Adrenal gland (tissue), 12 donors: ENCODE data around the gene TENT5A. TPM values are rescaled to one million over a fixed set of nuclear protein-coding genes. Genes with fewer than 3 reads are reported as not detected.

Experiments used
- DNase-seq, 7 donors: peaks; one replicate each; pipeline ENCODE4 v3.0.0-alpha.2; 2019 to 2020
- H3K27ac ChIP-seq, 5 donors: fragments of 200-600 bp; sonication (generic) in 4 of 5; 1 replicate in 3 of 5; 2 replicates in 2 of 5; pipeline versions ENCODE4 v1.5.1 to v1.8.0; 2016 to 2020; ENCODE audit warnings: mild to moderate bottlenecking in 1 of 5
- H3K27me3 ChIP-seq: fragments of 200-600 bp; 2 replicates; pipeline ENCODE4 v1.8.0; 2021
- H3K36me3 ChIP-seq, 2 donors: fragments of 200-600 bp; replicated peaks in 1 of 2; 1 replicate in 1 of 2; 2 replicates in 1 of 2; pipeline versions ENCODE4 v1.5.1 to v1.8.0; 2018 to 2022
- H3K4me1 ChIP-seq, 2 donors: fragments of 200-600 bp; replicated peaks in 1 of 2; 1 replicate in 1 of 2; 2 replicates in 1 of 2; pipeline versions ENCODE4 v1.5.1 to v1.8.0; 2018 to 2021
- H3K4me3 ChIP-seq, 4 donors: fragments of 200-600 bp; sonication (generic) in 3 of 4; one replicate each; pipeline ENCODE4 v1.5.1; 2016 to 2018
- H3K9me3 ChIP-seq, 3 donors: fragments of 200-600 bp; sonication (generic) in 1 of 3; replicated peaks in 1 of 3; 1 replicate in 2 of 3; 2 replicates in 1 of 3; pipeline versions ENCODE4 v1.5.1 to v1.8.0; 2016 to 2021
- CTCF ChIP-seq, 6 experiments: fragments of 450-650 bp in 4 of 6; fragments of 200-600 bp in 2 of 6; sonication (generic) in 1 of 6; IDR thresholded peaks; 1 replicate in 5 of 6; 2 replicates in 1 of 6; pipeline versions ENCODE4 v1.5.1 to v1.8.0; 2016 to 2021; ENCODE audit warnings: antibody characterized with exemption in 6 of 6, mild to moderate bottlenecking in 2 of 6, moderate library complexity in 1 of 6
- POLR2A ChIP-seq, 2 donors: fragments of 450-650 bp; IDR thresholded peaks; one replicate each; pipeline ENCODE4 v1.6.1; 2017; ENCODE audit warnings: antibody characterized with exemption in 2 of 2, mild to moderate bottlenecking in 2 of 2, moderate library complexity in 1 of 2
- WGBS, 4 donors: extraction: QIAGEN DNeasy Blood & Tissue Kit in 2 of 4; methylation state at CpG; one replicate each; pipeline versions ENCODE4 v1.1.5 to v1.1.7; 2013 to 2017; 5-methylcytosine and 5-hydroxymethylcytosine counted together
- intact Hi-C, 2 donors: fragments of 100-400 bp; cut with DNase I; formaldehyde crosslinking; loops; one replicate each; pipeline versions ENCODE4 v1.14.1 to v1.15.0; 2022 to 2023
- polyA plus RNA-seq, 3 donors: library from polyadenylated mRNA; stranded (reverse); fragments of 200-250 nt in 2 of 3; fragments of 350-450 nt in 1 of 3; fragmentation: Illumina TruSeq in 1 of 3; extraction: RNeasy Lipid Tissue Mini Kit (QIAGEN cat#74804) in 1 of 3; gene quantifications; one replicate each; pipeline ENCODE4 v1.2.3, GENCODE V29; 2013 to 2014
- total RNA-seq, 9 donors: library from RNA; depleted of rRNA in 4 of 9; stranded (reverse); fragments of >200 nt in 4 of 9; fragments of 120-200 nt in 1 of 9; fragmentation: NEBNext Ultra II Directional in 1 of 9; extraction: Animal tissue kit (Norgen Biotek cat#: 25700) in 1 of 9; gene quantifications; one replicate each; pipeline versions ENCODE4 v1.1.0 to v1.2.4, GENCODE V29; 2013 to 2023
- donor health status: healthy with polysubstance abuse.
- donor health status: Bipolar disorder and iron deficiency.
- donor health status: DM: yes; HTN: yes; CAD: no.
- donor health status: DM: no; HTN: no; CAD: no.
- donor health status: DM: no; HTN: no; CAD: no.
- donor health status: DM: yes; HTN: yes; CAD: no.

The TENT5A gene
- total and polyA plus RNA-seq, 12 donors: 4.4 to 24.6 (median 15.4) TPM

- no peaks in the 10 kb centered on the region for H3K9me3 ChIP-seq
- no peaks in the 10 kb centered on the region for H3K4me1 ChIP-seq
- intact Hi-C loops: no loop called here
- no peak overlapping the region for H3K27ac ChIP-seq
- no peaks in the 10 kb centered on the region for H3K36me3 ChIP-seq
- no peak for TF ChIP-seq CTCF (IDR thresholded peaks at IDR 0.05)
- no peak overlapping the region for H3K4me3 ChIP-seq
- 91 to 98% (median 93%) methylated on average over 2 of the region's 2 CpGs for WGBS, 4 donors
- no peaks in the 10 kb centered on the region for H3K27me3 ChIP-seq
- no peak for DNase-seq
Observed at GRCh38 chr6:81773887-81774286, 21.4 kb upstream of the TENT5A start.

DNA sequence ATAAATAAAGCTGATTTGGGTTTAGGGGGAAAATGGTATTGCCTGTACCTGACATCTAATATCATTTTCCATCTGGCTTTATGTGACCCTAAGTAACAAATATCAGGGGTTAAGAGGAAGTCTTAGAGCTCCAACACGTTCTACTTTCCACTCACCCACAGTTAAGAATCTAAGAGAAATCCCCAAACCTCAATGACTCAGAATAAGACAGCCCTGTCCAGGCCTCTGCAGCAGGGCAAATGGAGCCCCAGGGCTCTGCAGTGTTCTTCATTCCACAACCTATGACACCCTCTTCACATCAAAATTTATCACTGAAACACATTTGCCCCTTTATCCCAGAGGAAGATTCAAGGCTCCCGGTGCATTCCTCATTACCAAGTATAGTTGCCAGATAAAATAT is 20.3 kb upstream of the TENT5A start:
- H3K4me3 ChIP-seq: no peak overlapping the region
- H3K27me3 ChIP-seq: no peaks in the 10 kb centered on the region
- H3K27ac ChIP-seq: no peak overlapping the region
- intact Hi-C loops: no loop called here
- DNase-seq: no peak
- TF ChIP-seq POLR2A (IDR thresholded peaks at IDR 0.05) (no peak), CTCF (IDR thresholded peaks at IDR 0.05) (no peak)
- no peaks in the 10 kb centered on the region for H3K4me1 ChIP-seq
- WGBS, 4 donors: 63 to 77% (median 69%) methylated on average over 2 of the region's 2 CpGs
- no peaks in the 10 kb centered on the region for H3K36me3 ChIP-seq
- no peaks in the 10 kb centered on the region for H3K9me3 ChIP-seq

GRCh38 chr6:81771097-81771496 is 18.6 kb upstream of the TENT5A start:
- WGBS, 4 donors: 74 to 85% (median 81%) methylated on average over 1 of the region's 1 CpG
- TF ChIP-seq POLR2A (IDR thresholded peaks at IDR 0.05): no peak
- H3K4me3 ChIP-seq: no peak overlapping the region

GRCh38 chr6:81770381-81770780 is 17.9 kb upstream of the TENT5A start:
- no peak for TF ChIP-seq CTCF (IDR thresholded peaks at IDR 0.05)
- no peak for TF ChIP-seq POLR2A (IDR thresholded peaks at IDR 0.05)
- Histone ChIP-seq H3K4me3 (no peak overlapping the region), H3K36me3 (no peaks in the 10 kb centered on the region), H3K27me3 (no peaks in the 10 kb centered on the region), H3K4me1 (peaks cover 0 to 16% of the 10 kb centered on the region in 2 donors), H3K27ac (no peak overlapping the region), H3K9me3 (no peaks in the 10 kb centered on the region)
- intact Hi-C loops: no loop called here
- WGBS, 4 donors: 82 to 100% (median 88%) methylated on average over 1 of the region's 1 CpG
- no peak for DNase-seq

More at GRCh38 chr6:81771097-81771496, 18.6 kb upstream of the TENT5A start:
- Histone ChIP-seq H3K27me3 (no peaks in the 10 kb centered on the region), H3K9me3 (no peaks in the 10 kb centered on the region), H3K4me1 (peaks cover 0 to 14% of the 10 kb centered on the region in 2 donors), H3K27ac (no peak overlapping the region), H3K36me3 (no peaks in the 10 kb centered on the region)
- intact Hi-C loops: no loop called here
- no peak for DNase-seq

GRCh38 chr6:81769824-81770223 is 17.3 kb upstream of the TENT5A start:
- Histone ChIP-seq H3K4me3 (no peak overlapping the region), H3K27ac (no peak overlapping the region), H3K9me3 (no peaks in the 10 kb centered on the region), H3K36me3 (no peaks in the 10 kb centered on the region), H3K4me1 (peaks cover 0 to 16% of the 10 kb centered on the region in 2 donors), H3K27me3 (no peaks in the 10 kb centered on the region)
- intact Hi-C loops: no loop called here
- no peak for TF ChIP-seq CTCF (IDR thresholded peaks at IDR 0.05)
- no peak for TF ChIP-seq POLR2A (IDR thresholded peaks at IDR 0.05)
- WGBS, 4 donors: 54 to 73% (median 68%) methylated on average over 1 of the region's 1 CpG
- DNase-seq: no peak
